ENCODE data around the gene PROZ.
A peak's percentile ranks its signal among the peaks of the same experiment; 100 is the strongest.

Gene PROZ

GRCh38 chr13:113176822-113177221 lies 18.4 kb downstream of the PROZ start:
- DNase-seq (ENCODE audit: low read depth in 4 of 4, low spot score in 1 of 4) = no peak

- no peak for DNase-seq (ENCODE audit: low read depth in 4 of 4, low spot score in 1 of 4)
These were observed 19.8 kb downstream of the PROZ start for GRCh38 chr13:113178070-113178895.

GRCh38 chr13:113178896-113179167 lies 20.4 kb downstream of the PROZ start:
- no peak for DNase-seq (ENCODE audit: low read depth in 4 of 4, low spot score in 1 of 4)

- no peak for DNase-seq (ENCODE audit: low read depth in 4 of 4, low spot score in 1 of 4)
These were observed 21.2 kb downstream of the PROZ start for GRCh38 chr13:113179374-113180230.

- DNase-seq (ENCODE audit: low read depth in 4 of 4, low spot score in 1 of 4) = no peak
These were observed 23.6 kb downstream of the PROZ start for GRCh38 chr13:113182046-113182445.

- DNase-seq (ENCODE audit: low read depth in 4 of 4, low spot score in 1 of 4) = no peak
These were observed 25.1 kb downstream of the PROZ start for GRCh38 chr13:113183450-113184129.

GRCh38 chr13:113184568-113185440 lies 26.4 kb downstream of the PROZ start:
- DNase-seq (ENCODE audit: low read depth in 4 of 4, low spot score in 1 of 4) = no peak

- DNase-seq (ENCODE audit: low read depth in 4 of 4, low spot score in 1 of 4) = no peak
These were observed 27.8 kb downstream of the PROZ start for GRCh38 chr13:113186061-113186900.

GRCh38 chr13:113187263-113187669 lies 28.8 kb downstream of the PROZ start:
- peak; percentile 38 to 59 (median 47) for DNase-seq (ENCODE audit: low read depth in 4 of 4, low spot score in 1 of 4)

- no peak for DNase-seq (ENCODE audit: low read depth in 4 of 4, low spot score in 1 of 4)
These were observed 29.6 kb downstream of the PROZ start for GRCh38 chr13:113187883-113188665.

- DNase-seq (ENCODE audit: low read depth in 4 of 4, low spot score in 1 of 4) = no peak
These were observed 31.7 kb downstream of the PROZ start for GRCh38 chr13:113190181-113190580.

- DNase-seq (ENCODE audit: low read depth in 4 of 4, low spot score in 1 of 4) = no peak
These were observed 33.8 kb downstream of the PROZ start for GRCh38 chr13:113192279-113192678.

GRCh38 chr13:113192902-113193301 lies 34.5 kb downstream of the PROZ start:
- DNase-seq (ENCODE audit: low read depth in 4 of 4, low spot score in 1 of 4) = no peak

GRCh38 chr13:113195360-113195759 lies 36.9 kb downstream of the PROZ start:
- no peak for DNase-seq (ENCODE audit: low read depth in 4 of 4, low spot score in 1 of 4)

- no peak for DNase-seq (ENCODE audit: low read depth in 4 of 4, low spot score in 1 of 4)
These were observed 38.7 kb downstream of the PROZ start for GRCh38 chr13:113196970-113197737.

GRCh38 chr13:113201815-113202214 lies 43.4 kb downstream of the PROZ start:
- no peak for DNase-seq (ENCODE audit: low read depth in 4 of 4, low spot score in 1 of 4)

- DNase-seq (ENCODE audit: low read depth in 4 of 4, low spot score in 1 of 4) = no peak
These were observed 44.5 kb downstream of the PROZ start for GRCh38 chr13:113202912-113203311.

Measured in stimulated activated CD4-positive, alpha-beta T cell treated with anti-CD3 and anti-CD28 coated beads, Interleukin-1b, Interleukin-23, amount 100 ng/mL, for 24 hours (primary cell).